Measurements from ENCODE around the gene PTOV1.

DNA sequence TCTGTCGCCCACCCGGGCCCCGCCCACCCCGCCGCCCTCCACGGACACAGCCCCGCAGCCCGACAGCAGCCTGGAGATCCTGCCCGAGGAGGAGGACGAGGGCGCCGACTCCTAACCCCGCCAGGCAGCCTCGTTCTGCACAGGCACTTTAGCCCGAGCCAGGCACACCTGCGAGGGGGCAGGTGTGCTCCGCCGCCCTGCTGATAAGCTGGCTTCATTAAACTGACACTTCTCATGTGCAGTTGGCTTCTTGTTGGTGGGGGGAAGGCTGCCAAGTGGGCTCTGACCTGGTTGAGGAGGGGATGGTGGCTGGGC lies 37.5 kb downstream of the PTOV1 start:
- TF ChIP-seq, protein P1, sequence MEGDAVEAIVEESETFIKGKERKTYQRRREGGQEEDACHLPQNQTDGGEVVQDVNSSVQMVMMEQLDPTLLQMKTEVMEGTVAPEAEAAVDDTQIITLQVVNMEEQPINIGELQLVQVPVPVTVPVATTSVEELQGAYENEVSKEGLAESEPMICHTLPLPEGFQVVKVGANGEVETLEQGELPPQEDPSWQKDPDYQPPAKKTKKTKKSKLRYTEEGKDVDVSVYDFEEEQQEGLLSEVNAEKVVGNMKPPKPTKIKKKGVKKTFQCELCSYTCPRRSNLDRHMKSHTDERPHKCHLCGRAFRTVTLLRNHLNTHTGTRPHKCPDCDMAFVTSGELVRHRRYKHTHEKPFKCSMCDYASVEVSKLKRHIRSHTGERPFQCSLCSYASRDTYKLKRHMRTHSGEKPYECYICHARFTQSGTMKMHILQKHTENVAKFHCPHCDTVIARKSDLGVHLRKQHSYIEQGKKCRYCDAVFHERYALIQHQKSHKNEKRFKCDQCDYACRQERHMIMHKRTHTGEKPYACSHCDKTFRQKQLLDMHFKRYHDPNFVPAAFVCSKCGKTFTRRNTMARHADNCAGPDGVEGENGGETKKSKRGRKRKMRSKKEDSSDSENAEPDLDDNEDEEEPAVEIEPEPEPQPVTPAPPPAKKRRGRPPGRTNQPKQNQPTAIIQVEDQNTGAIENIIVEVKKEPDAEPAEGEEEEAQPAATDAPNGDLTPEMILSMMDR (IDR thresholded peaks at IDR 0.05; ENCODE audit: poor library complexity): no peak
- TF ChIP-seq EZH2 (IDR thresholded peaks at IDR 0.05; ENCODE audit: borderline replicate concordance): no peak
